Ovary (tissue), 3 donors: Measurements from ENCODE around the gene MYH11.

ENCODE experiments used
- EP300 ChIP-seq: sonication (generic); formaldehyde crosslinking; IDR thresholded peaks from one replicate; pipeline ENCODE4 v1.6.1; 2017; ENCODE audit warnings: antibody characterized with exemption
- POLR2A ChIP-seq: fragments of 450-650 bp; IDR thresholded peaks from one replicate; pipeline ENCODE4 v1.6.1; 2017; ENCODE audit warnings: antibody characterized with exemption, mild to moderate bottlenecking, moderate library complexity
- TF ChIP-seq, protein P1 (sequence below), 3 donors: fragments of 450-650 bp in 2 of 3; fragments of 200-600 bp in 1 of 3; IDR thresholded peaks; one replicate each; pipeline versions ENCODE4 v1.5.1 to v1.8.0; 2016 to 2022; ENCODE audit warnings: antibody characterized with exemption in 3 of 3, mild to moderate bottlenecking in 1 of 3
- donor health status: DM: no; HTN: no; CAD: no.

DNA sequence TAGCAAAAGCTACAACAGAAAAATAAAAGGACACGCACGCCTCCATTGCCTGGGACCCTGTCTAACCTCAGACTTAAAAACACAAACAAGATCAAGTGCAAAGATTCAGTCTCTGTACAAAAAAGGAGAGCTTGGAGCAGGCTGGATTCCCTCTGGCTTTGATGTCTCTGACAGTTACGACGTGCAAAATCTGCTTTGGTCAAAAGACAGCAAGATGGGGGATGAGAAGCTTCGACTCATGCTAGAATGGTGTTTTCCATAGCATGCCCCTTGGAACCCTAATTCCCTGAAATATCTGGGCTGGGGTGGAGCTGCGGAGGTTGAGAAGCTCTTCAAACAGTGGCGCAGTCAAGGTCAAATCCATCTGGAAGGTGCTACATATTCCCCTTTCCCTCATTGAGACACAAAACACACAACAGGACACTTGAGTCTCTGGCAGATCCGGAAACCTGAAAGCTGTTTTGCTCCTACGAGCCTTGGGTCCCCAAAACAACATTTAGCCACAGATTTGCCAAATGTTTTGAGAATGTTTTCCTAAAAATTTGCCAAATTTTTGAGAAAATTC lies 9.1 kb downstream of the MYH11 start:
- TF ChIP-seq, protein P1, sequence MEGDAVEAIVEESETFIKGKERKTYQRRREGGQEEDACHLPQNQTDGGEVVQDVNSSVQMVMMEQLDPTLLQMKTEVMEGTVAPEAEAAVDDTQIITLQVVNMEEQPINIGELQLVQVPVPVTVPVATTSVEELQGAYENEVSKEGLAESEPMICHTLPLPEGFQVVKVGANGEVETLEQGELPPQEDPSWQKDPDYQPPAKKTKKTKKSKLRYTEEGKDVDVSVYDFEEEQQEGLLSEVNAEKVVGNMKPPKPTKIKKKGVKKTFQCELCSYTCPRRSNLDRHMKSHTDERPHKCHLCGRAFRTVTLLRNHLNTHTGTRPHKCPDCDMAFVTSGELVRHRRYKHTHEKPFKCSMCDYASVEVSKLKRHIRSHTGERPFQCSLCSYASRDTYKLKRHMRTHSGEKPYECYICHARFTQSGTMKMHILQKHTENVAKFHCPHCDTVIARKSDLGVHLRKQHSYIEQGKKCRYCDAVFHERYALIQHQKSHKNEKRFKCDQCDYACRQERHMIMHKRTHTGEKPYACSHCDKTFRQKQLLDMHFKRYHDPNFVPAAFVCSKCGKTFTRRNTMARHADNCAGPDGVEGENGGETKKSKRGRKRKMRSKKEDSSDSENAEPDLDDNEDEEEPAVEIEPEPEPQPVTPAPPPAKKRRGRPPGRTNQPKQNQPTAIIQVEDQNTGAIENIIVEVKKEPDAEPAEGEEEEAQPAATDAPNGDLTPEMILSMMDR (IDR thresholded peaks at IDR 0.05): no peak
- no peak for TF ChIP-seq POLR2A
- no peak for TF ChIP-seq EP300
